HepG2 (cell line): ENCODE measurements around the gene RABGEF1. TPM values are rescaled to one million over a fixed set of nuclear protein-coding genes. Genes with fewer than 3 reads are reported as not detected.
"Not testable (repeated sequence)": the region's sequence is repeated elsewhere in the genome, so short reads cannot be mapped to it uniquely, and the experiment has no call there.

Source experiments
- ATAC-seq: fragments of 200-7000 bp; cut with Tn5 transposase; 3 replicates; pipeline ENCODE4 v1.9.1; 2020; ENCODE audit warnings: mild to moderate bottlenecking, moderate library complexity
- BruUV-seq: library from RNA; stranded (reverse); fragments of 400-500 nt; replicated peaks from 2 replicates; lab custom pipeline; 2021; lab: Mats Ljungman, UMichigan
- CTCF ChIA-PET: fragments of 300-600 bp; formaldehyde crosslinking; extraction: SDS; loops from one replicate; lab custom pipeline; 2021; ENCODE audit warnings: low total read pairs, inconsistent platforms, low intra/inter-chr PET ratio; lab: Yijun Ruan, JAX
- POLR2A ChIA-PET: fragments of 350-600 bp; sonication (Branson Sonifier 250); formaldehyde crosslinking; loops from one replicate; lab custom pipeline; 2020; ENCODE audit warnings: antibody characterized with exemption, inconsistent platforms; lab: Yijun Ruan, JAX
- DNase-seq: peaks from one replicate; pipeline ENCODE4 v3.0.0-alpha.2; 2015; ENCODE audit warnings: low spot score
- FAIRE-seq: peaks from 3 replicates; lab custom pipeline; 2011; peaks lifted over from hg19 to GRCh38; lab: Jason Lieb, UNC
- H2AFZ ChIP-seq: one replicate; pipeline ENCODE4 v1.6.1; 2011; ENCODE audit warnings: low read length, inconsistent platforms
- H3K27ac ChIP-seq: fragments of 300-600 bp; 3 replicates; pipeline ENCODE4 v1.8.0; 2011; ENCODE audit warnings: mixed run types, mild to moderate bottlenecking, mixed read lengths, low read length, inconsistent platforms; ENCODE audit not compliant: insufficient read depth; ENCODE audit errors: extremely low read length
- H3K27me3 ChIP-seq, 2 experiments: fragments of 200-600 bp in 1 of 2; 2 replicates in 1 of 2; 3 replicates in 1 of 2; pipeline versions ENCODE4 v1.6.0 to v1.8.0; 2011; ENCODE audit warnings: low read length in 2 of 2, mild to moderate bottlenecking in 2 of 2, moderate library complexity in 2 of 2, inconsistent platforms in 1 of 2; ENCODE audit not compliant: insufficient read depth in 2 of 2, control insufficient read depth in 1 of 2
- H3K36me3 ChIP-seq, 2 experiments: fragments of 200-600 bp in 1 of 2; replicated peaks in 1 of 2; 2 replicates in 1 of 2; 3 replicates in 1 of 2; pipeline versions ENCODE4 v1.5.1 to v1.8.0; 2011; ENCODE audit warnings: low read length in 2 of 2, inconsistent platforms in 1 of 2; ENCODE audit not compliant: insufficient read depth in 2 of 2, control insufficient read depth in 1 of 2
- H3K4me1 ChIP-seq: 2 replicates; pipeline ENCODE4 v1.5.1; 2012; ENCODE audit warnings: low read length, inconsistent platforms; ENCODE audit not compliant: insufficient read depth
- H3K4me2 ChIP-seq: 2 replicates; pipeline ENCODE4 v1.6.0; 2011; ENCODE audit warnings: low read depth, low read length, inconsistent platforms
- H3K4me3 ChIP-seq, 3 experiments: fragments of 200-600 bp in 1 of 3; sonication (generic), shearing (Covaris generic) in 1 of 3; replicated peaks in 1 of 3; 2 replicates each; pipeline ENCODE4 v1.5.1; 2011 to 2016; ENCODE audit warnings: low read length in 3 of 3, inconsistent platforms in 2 of 3, low read depth in 2 of 3, mild to moderate bottlenecking in 2 of 3, control low read depth in 1 of 3, mixed read lengths in 1 of 3; ENCODE audit not compliant: insufficient read depth in 1 of 3
- H3K79me2 ChIP-seq: one replicate; pipeline ENCODE4 v1.6.1; 2011; ENCODE audit warnings: low read length, inconsistent platforms; ENCODE audit not compliant: insufficient read depth
- H3K9ac ChIP-seq: 2 replicates; pipeline ENCODE4 v1.6.0; 2011; ENCODE audit warnings: mild to moderate bottlenecking, low read depth, low read length, inconsistent platforms; ENCODE audit not compliant: insufficient read depth
- H3K9me3 ChIP-seq: 2 replicates; pipeline ENCODE4 v1.5.1; 2012; ENCODE audit warnings: mild to moderate bottlenecking, low read length
- H4K20me1 ChIP-seq: 2 replicates; pipeline ENCODE4 v1.6.0; 2011; ENCODE audit warnings: inconsistent platforms, mild to moderate bottlenecking, low read length, moderate library complexity; ENCODE audit not compliant: insufficient read depth
- CTCF ChIP-seq: sonication (generic); formaldehyde crosslinking; IDR thresholded peaks from 2 replicates; pipeline ENCODE4 v1.5.0; 2020; ENCODE audit warnings: mild to moderate bottlenecking, missing genetic modification reagents, moderate library complexity
- STAG1 ChIP-seq: sonication (generic); formaldehyde crosslinking; IDR thresholded peaks from 2 replicates; pipeline ENCODE4 v1.4.0; 2020; ENCODE audit warnings: missing genetic modification reagents
- ZNF121 ChIP-seq: sonication (generic); formaldehyde crosslinking; IDR thresholded peaks from 2 replicates; pipeline ENCODE4 v1.5.0; 2020; ENCODE audit warnings: mild to moderate bottlenecking, missing genetic modification reagents
- ZNF512B ChIP-seq: sonication (generic); formaldehyde crosslinking; IDR thresholded peaks from 2 replicates; pipeline ENCODE4 v1.5.1; 2020; ENCODE audit warnings: missing genetic modification reagents, mild to moderate bottlenecking, borderline replicate concordance
- ZNF772 ChIP-seq: sonication (generic); formaldehyde crosslinking; IDR thresholded peaks from 2 replicates; pipeline ENCODE4 v1.5.0; 2020; ENCODE audit warnings: mild to moderate bottlenecking, missing genetic modification reagents
- ZNF841 ChIP-seq: sonication (generic); formaldehyde crosslinking; IDR thresholded peaks from 2 replicates; pipeline ENCODE4 v1.8.1; 2023; ENCODE audit warnings: missing genetic modification reagents, borderline replicate concordance
- WGBS: methylation state at CpG from one replicate; pipeline ENCODE4 v1.1.6; 2017; ENCODE audit warnings: low lambda C conversion rate; 5-methylcytosine and 5-hydroxymethylcytosine counted together
- in situ Hi-C: cut with HindIII; loops from 2 replicates; pipeline ENCODE4 v1.10.0; 2017; ENCODE audit warnings: low pct_unique_long_range_greater_than_20kb; ENCODE audit not compliant: extremely low pct_ligation_motif_present
- intact Hi-C: fragments of 100-400 bp; cut with micrococcal nuclease; formaldehyde crosslinking; loops from one replicate; pipeline ENCODE4 v1.10.0; 2022; ENCODE audit not compliant: unreplicated experiment
- polyA plus RNA-seq, 8 experiments: library from polyadenylated mRNA; depleted of rRNA in 3 of 8; stranded (reverse) in 7 of 8; unstranded in 1 of 8; fragments of >200 nt; fragmentation: Illumina TruSeq in 4 of 8; extraction: Trizol in 4 of 8; gene quantifications; 2 replicates each; pipeline versions ENCODE4 v1.2.1 to v1.2.3, GENCODE V29; 2011 to 2016; ENCODE audit warnings: low read depth in 4 of 8, missing spikeins in 1 of 8, mixed read lengths in 1 of 8; ENCODE audit not compliant: insufficient read depth in 1 of 8
- total RNA-seq, 5 experiments: library from RNA; depleted of rRNA; stranded (reverse); fragments of >200 nt; fragmentation: Illumina TruSeq; extraction: Trizol; gene quantifications; 2 replicates each; pipeline ENCODE4 v1.2.3, GENCODE V29; 2016; ENCODE audit warnings: low read depth in 1 of 5

The RABGEF1 gene
- total and polyA plus RNA-seq, 2 of the 13 experiments (the other 11 are each of a cell fraction or from before 2014, with no cell fraction given), result 22.7 to 35.3 TPM

DNA sequence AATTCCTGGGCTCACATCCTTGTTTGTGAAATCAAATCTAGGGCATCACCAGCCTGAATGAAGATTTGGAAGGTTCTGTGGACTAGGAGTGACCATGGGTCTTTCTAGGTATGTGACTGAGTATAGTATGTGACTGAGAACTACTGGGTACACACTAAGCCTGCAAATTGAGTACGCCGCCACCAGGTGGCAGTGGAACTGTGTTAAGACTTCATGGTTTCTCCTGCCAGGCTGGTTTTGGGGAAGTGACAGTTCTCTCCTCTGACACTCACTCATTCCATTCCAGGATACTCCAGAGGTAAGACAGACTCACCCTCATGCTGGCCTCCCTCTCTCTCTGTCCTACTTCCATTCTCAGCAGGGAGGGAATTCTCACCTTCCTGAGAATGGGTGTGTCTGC, 85.0 kb downstream of the RABGEF1 start:
- H3K9ac ChIP-seq, H3K4me2 ChIP-seq, CTCF ChIA-PET, H2AFZ ChIP-seq, H3K36me3 ChIP-seq, intact Hi-C loops, H3K79me2 ChIP-seq, H3K27ac ChIP-seq, POLR2A ChIA-PET, H3K4me1 ChIP-seq, H4K20me1 ChIP-seq, H3K9me3 ChIP-seq, H3K27me3 ChIP-seq, H3K4me3 ChIP-seq, BruUV-seq: not testable (repeated sequence)
- DNase-seq (peak; percentile 31), ATAC-seq (peak; percentile 73), FAIRE-seq (peak; percentile 80)
- no CpG with 5 or more reads among the region's 2 CpGs for WGBS
- peak; percentile 69 for TF ChIP-seq CTCF
- peak; percentile 66 for TF ChIP-seq STAG1 (CRISPR knock-in tag)
- in situ Hi-C loops, result loop anchor here (25.0 kb wide), 1 partner anchor 162 kb away; the partner anchor contains the start of genes SBDS and TYW1

GRCh38 chr7:66826649-66827048, 86.1 kb downstream of the RABGEF1 start:
- intact Hi-C loops, result no loop called here
- Histone ChIP-seq H3K27ac (no peak overlapping the region), H3K4me3 (no peak overlapping the region), H3K4me1 (no peaks in the 10 kb centered on the region), H4K20me1 (no peaks in the 10 kb centered on the region)
- POLR2A ChIA-PET, result no interaction called here
- 15% methylated on average over 3 of the region's 3 CpGs for WGBS
- TF ChIP-seq ZNF512B (CRISPR knock-in tag), result no peak
- no peak for TF ChIP-seq ZNF772 (CRISPR knock-in tag)
- no peak for TF ChIP-seq ZNF841 (CRISPR knock-in tag)
- peak; percentile 77 for TF ChIP-seq ZNF121 (CRISPR knock-in tag)
- TF ChIP-seq, all 625 proteins: peak for 1
- Histone ChIP-seq H2AFZ (no peak overlapping the region), H3K27me3 (no peaks in the 10 kb centered on the region), H3K9ac (no peak overlapping the region), H3K4me2 (no peak overlapping the region), H3K36me3 (no peaks in the 10 kb centered on the region), H3K9me3 (no peaks in the 10 kb centered on the region), H3K79me2 (no peaks in the 10 kb centered on the region)
- CTCF ChIA-PET, result no interaction called here
- DNase-seq (no peak), ATAC-seq (no peak), FAIRE-seq (no peak)
- no TSS peak for BruUV-seq
- in situ Hi-C loops, result loop anchor here (25.0 kb wide), 1 partner anchor 161 kb away; the partner anchor contains the start of genes SBDS and TYW1

GRCh38 chr7:66830976-66831375, 90.4 kb downstream of the RABGEF1 start:
- WGBS, result 40% methylated on average over 5 of the region's 6 CpGs
- H3K27ac ChIP-seq, POLR2A ChIA-PET, H3K4me1 ChIP-seq, H3K79me2 ChIP-seq, H4K20me1 ChIP-seq, ATAC-seq, H2AFZ ChIP-seq, CTCF ChIA-PET, H3K9me3 ChIP-seq, H3K9ac ChIP-seq, H3K27me3 ChIP-seq, intact Hi-C loops, BruUV-seq, H3K4me3 ChIP-seq, DNase-seq, FAIRE-seq, H3K36me3 ChIP-seq, H3K4me2 ChIP-seq: not testable (repeated sequence)
- in situ Hi-C loops, result loop anchor here (25.0 kb wide), 1 partner anchor 156 kb away; the partner anchor contains the start of genes SBDS and TYW1
